NCI-H345 treated with DMSO at 0.1 percent for 48 hours (cell line): ENCODE data around the gene SIX4.

Source experiments
- DNase-seq: peaks from one replicate; lab custom pipeline; 2025; ENCODE audit not compliant: unreplicated experiment; lab: John Stamatoyannopoulos, UW

Gene SIX4

GRCh38 chr14:60662982-60663381 lies 61.2 kb downstream of the SIX4 start:
- no peak for DNase-seq

GRCh38 chr14:60661721-60662120 lies 62.4 kb downstream of the SIX4 start:
- DNase-seq = no peak
